Ovary (tissue), 10 donors: ENCODE data around the gene SLC5A6. TPM values are rescaled to one million over a fixed set of nuclear protein-coding genes. Genes with fewer than 3 reads are reported as not detected.

ENCODE experiments used
- DNase-seq, 5 donors: peaks; one replicate each; pipeline ENCODE4 v3.0.0-alpha.2; 2019 to 2020
- H3K27ac ChIP-seq, 2 donors: fragments of 200-600 bp; one replicate each; pipeline versions ENCODE4 v1.5.1 to v1.8.0; 2019 to 2022
- H3K27me3 ChIP-seq: fragments of 200-600 bp; one replicate; pipeline ENCODE4 v1.8.0; 2022
- H3K36me3 ChIP-seq: fragments of 200-600 bp; sonication (generic); one replicate; pipeline ENCODE4 v1.5.1; 2019
- H3K4me1 ChIP-seq: one replicate; pipeline ENCODE4 v1.8.1; 2013; ENCODE audit warnings: mild to moderate bottlenecking, moderate library complexity; ENCODE audit not compliant: insufficient read depth
- H3K4me3 ChIP-seq: fragments of 200-600 bp; sonication (generic); one replicate; pipeline ENCODE4 v1.5.1; 2017
- H3K9me3 ChIP-seq, 2 donors: fragments of 200-600 bp in 1 of 2; sonication (generic) in 1 of 2; one replicate each; pipeline versions ENCODE4 v1.5.1 to v1.8.1; 2013 to 2019; ENCODE audit warnings: mild to moderate bottlenecking in 1 of 2, moderate library complexity in 1 of 2
- CTCF ChIP-seq, 3 donors: fragments of 450-650 bp in 2 of 3; fragments of 200-600 bp in 1 of 3; IDR thresholded peaks; one replicate each; pipeline versions ENCODE4 v1.5.1 to v1.8.0; 2016 to 2022; ENCODE audit warnings: antibody characterized with exemption in 3 of 3, mild to moderate bottlenecking in 1 of 3
- EP300 ChIP-seq: sonication (generic); formaldehyde crosslinking; IDR thresholded peaks from one replicate; pipeline ENCODE4 v1.6.1; 2017; ENCODE audit warnings: antibody characterized with exemption
- POLR2A ChIP-seq: fragments of 450-650 bp; IDR thresholded peaks from one replicate; pipeline ENCODE4 v1.6.1; 2017; ENCODE audit warnings: antibody characterized with exemption, mild to moderate bottlenecking, moderate library complexity
- WGBS, 3 donors: extraction: QIAGEN DNeasy Blood & Tissue Kit in 1 of 3; methylation state at CpG; one replicate each; pipeline versions ENCODE4 v1.1.5 to v1.1.7; 2013 to 2017; 5-methylcytosine and 5-hydroxymethylcytosine counted together
- intact Hi-C, 4 donors: fragments of 100-400 bp; cut with DNase I; formaldehyde crosslinking; loops; one replicate each; pipeline versions ENCODE4 v1.11.0 to v1.15.1; 2022 to 2023
- long read RNA-seq, 3 donors: library from polyadenylated mRNA in 2 of 3; unstranded in 2 of 3; transcript quantifications; one replicate each; pipeline ENCODE4 v2.0.0 and lab custom pipeline, GENCODE V29; 2021 to 2026
- polyA plus RNA-seq, 2 donors: library from polyadenylated mRNA; stranded (reverse); fragments of 200-250 nt in 1 of 2; fragments of 350-450 nt in 1 of 2; fragmentation: Illumina TruSeq in 1 of 2; extraction: RNeasy Lipid Tissue Mini Kit (QIAGEN cat#74804) in 1 of 2; gene quantifications; one replicate each; pipeline ENCODE4 v1.2.3, GENCODE V29; 2013 to 2014
- total RNA-seq, 7 donors: library from RNA; depleted of rRNA in 2 of 7; stranded (reverse); fragments of >200 nt in 2 of 7; fragmentation: NEBNext Ultra II Directional in 3 of 7; extraction: Animal tissue kit (Norgen Biotek cat#: 25700) in 3 of 7; gene quantifications; one replicate each; pipeline versions ENCODE4 v1.1.0 to v1.2.4, GENCODE V29; 2016 to 2023
- donor health status: DM: no; HTN: no; CAD: no; lungs with moderate emphysema.
- donor health status: DM: no; HTN: no; CAD: no.
- donor health status: Bipolar disorder and iron deficiency.
- donor health status: DM: yes; HTN: yes; CAD: no.
- donor health status: DM: no; HTN: no; CAD: no.
- donor health status: DM: yes; HTN: yes; CAD: no.

Gene SLC5A6
- total RNA-seq (10 to 100 TPM; 14.2 to 37.9 (median 21.4) TPM), polyA plus RNA-seq (10 to 100 TPM; 11.2 to 13.9 TPM)
- long read RNA-seq, donor 1, partial matches to known transcripts = 13 of 62 reads
- long read RNA-seq, donor 1, other reads (novel, unspliced or antisense) = 47 of 62 reads
- long read RNA-seq, donor 2, partial matches to known transcripts = 180 of 353 reads
- long read RNA-seq, donor 2, other reads (novel, unspliced or antisense) = 171 of 353 reads
- long read RNA-seq, donor 3, transcript SLC5A6-201 (17 exons, 3,231 nt) = major isoform, 7 of 87 reads
- long read RNA-seq, donor 3, partial matches to known transcripts = 14 of 87 reads
- long read RNA-seq, donor 3, other reads (novel, unspliced or antisense) = 66 of 87 reads

DNA sequence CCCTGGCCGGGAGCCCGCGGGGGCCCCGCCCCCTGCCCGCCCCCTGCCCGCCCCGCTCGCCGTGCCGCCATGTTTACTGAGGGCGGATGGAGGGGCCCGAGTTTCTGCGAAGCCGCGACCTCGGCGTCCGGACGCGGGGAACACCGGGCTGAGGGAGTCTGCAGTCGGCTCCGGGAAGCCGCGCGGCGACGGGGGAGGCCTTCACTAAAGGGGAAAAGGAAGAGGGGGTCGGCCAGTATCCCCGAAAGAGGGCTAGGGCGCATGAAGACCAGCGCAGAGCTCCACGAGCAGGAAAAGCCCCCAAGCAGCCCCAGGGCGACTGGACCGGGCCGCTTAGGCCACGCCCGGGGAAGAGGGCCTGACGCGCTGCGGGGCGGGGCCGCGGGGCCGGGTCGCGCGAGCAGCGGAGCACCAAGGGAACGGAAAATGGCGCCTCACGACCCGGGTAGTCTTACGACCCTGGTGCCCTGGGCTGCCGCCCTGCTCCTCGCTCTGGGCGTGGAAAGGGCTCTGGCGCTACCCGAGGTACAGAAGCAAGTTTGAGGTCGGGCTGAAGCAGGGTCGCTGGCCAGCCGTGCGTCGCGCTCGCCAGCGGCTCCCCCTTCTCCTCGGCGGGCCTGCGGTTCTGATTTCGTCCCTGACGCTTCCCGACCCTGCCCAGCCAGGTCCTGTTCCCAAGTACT is at the start of gene SLC5A6, which contains the start of gene ATRAID:
SLC5A6 (minus strand) TSS at position 326 of the 683 bp plus-strand sequence. CDS start 4,618 bp downstream, outside the sequence.
ATRAID (plus strand) TSS at position 99 of the 683 bp plus-strand sequence; CDS start at position 427, 328 bp downstream.
- TF ChIP-seq EP300 = no peak
- TF ChIP-seq POLR2A = peak; percentile 90
- intact Hi-C loops = no loop called here
- H3K27me3 ChIP-seq = no peaks in the 10 kb centered on the region
- peak within 1 kb of the TSS; percentile 89 to 94 for H3K27ac ChIP-seq
- H3K4me3 ChIP-seq = peak within 1 kb of the TSS; percentile 50
- peaks cover 8% of the 10 kb centered on the region for H3K4me1 ChIP-seq
- DNase-seq = peak; percentile 86 to 91 (median 89)
- no peaks in the 10 kb centered on the region for H3K36me3 ChIP-seq
- 0 to 1% (median 0%) methylated on average over 62 to 73 of the region's 73 CpGs for WGBS, 3 donors
- no peaks in the 10 kb centered on the region for H3K9me3 ChIP-seq

DNA sequence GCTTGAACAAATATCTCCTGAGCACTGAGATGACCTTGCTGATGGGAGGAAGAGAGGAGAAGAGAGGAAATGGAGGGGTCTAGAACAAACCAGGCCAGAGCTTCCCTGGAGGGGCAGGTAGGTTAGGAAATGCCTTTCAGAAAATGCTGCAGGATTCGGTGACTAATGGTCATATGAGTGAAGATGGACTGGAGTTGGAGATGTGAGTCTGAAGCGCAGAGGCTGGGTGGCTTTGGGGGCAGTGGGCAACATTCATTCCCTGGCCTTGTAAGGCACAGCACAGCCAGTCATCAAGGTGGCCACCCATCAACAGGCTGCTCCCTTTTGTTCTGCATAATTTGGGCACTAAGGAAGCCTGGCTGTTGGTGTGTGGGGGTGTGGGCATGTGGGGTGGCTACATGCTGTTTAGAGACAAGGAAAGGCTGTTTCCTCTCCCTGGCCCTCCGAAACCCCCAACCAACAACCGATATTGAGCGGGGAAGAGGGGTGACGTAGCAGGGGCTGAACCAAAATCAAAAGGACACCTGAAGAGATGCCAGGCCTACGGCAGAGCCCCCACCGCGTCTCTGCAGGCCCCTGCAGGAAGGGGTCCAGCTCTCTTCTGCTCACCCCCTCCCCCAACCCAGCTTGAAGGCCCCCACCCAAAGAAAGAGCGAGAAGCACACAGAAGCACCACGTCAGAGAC is 49.3 kb upstream of the SLC5A6 start:
- H3K4me3 ChIP-seq = no peak overlapping the region

GRCh38 chr2:27258051-27258450 is 46.0 kb upstream of the SLC5A6 start:
- no peaks in the 10 kb centered on the region for H3K27me3 ChIP-seq
- 83 to 90% (median 85%) methylated on average over 8 of the region's 8 CpGs for WGBS, 3 donors
- no peak for TF ChIP-seq POLR2A
- no peak for TF ChIP-seq CTCF (IDR thresholded peaks at IDR 0.05)
- TF ChIP-seq EP300 = no peak
- no peak overlapping the region for H3K4me3 ChIP-seq
- H3K9me3 ChIP-seq = no peaks in the 10 kb centered on the region
- H3K4me1 ChIP-seq = peaks cover 3% of the 10 kb centered on the region
- no peaks in the 10 kb centered on the region for H3K36me3 ChIP-seq
- H3K27ac ChIP-seq = no peak overlapping the region
- intact Hi-C loops = no loop called here
- DNase-seq = no peak

More for the DNA sequence above, 49.3 kb upstream of the SLC5A6 start:
- no peak overlapping the region for H3K27ac ChIP-seq
- no peaks in the 10 kb centered on the region for H3K27me3 ChIP-seq
- peaks cover 9% of the 10 kb centered on the region for H3K4me1 ChIP-seq
- WGBS, 3 donors = 35 to 53% (median 44%) methylated on average over 11 of the region's 11 CpGs
- intact Hi-C loops = no loop called here
- no peaks in the 10 kb centered on the region for H3K9me3 ChIP-seq
- H3K36me3 ChIP-seq = no peaks in the 10 kb centered on the region
- no peak for TF ChIP-seq EP300
- no peak for TF ChIP-seq POLR2A
- TF ChIP-seq CTCF (IDR thresholded peaks at IDR 0.05) = no peak
- no peak for DNase-seq

- intact Hi-C loops = no loop called here
- 74 to 84% (median 80%) methylated on average over 7 of the region's 7 CpGs for WGBS, 3 donors
- no peak for DNase-seq
- H3K9me3 ChIP-seq = no peaks in the 10 kb centered on the region
- H3K4me3 ChIP-seq = no peak overlapping the region
- TF ChIP-seq POLR2A (no peak), EP300 (no peak), CTCF (IDR thresholded peaks at IDR 0.05) (no peak)
- peaks cover 2% of the 10 kb centered on the region for H3K4me1 ChIP-seq
- no peaks in the 10 kb centered on the region for H3K36me3 ChIP-seq
- H3K27me3 ChIP-seq = no peaks in the 10 kb centered on the region
- H3K27ac ChIP-seq = no peak overlapping the region
Measured at GRCh38 chr2:27256855-27257454, 44.9 kb upstream of the SLC5A6 start.
